Measurements from ENCODE around the gene ASCC3. TPM values are rescaled to one million over a fixed set of nuclear protein-coding genes. Genes with fewer than 3 reads are reported as not detected.

The ASCC3 gene
- total and polyA plus RNA-seq, 2 of the 4 experiments (the other 2 are of a cell fraction): 25.8 to 104 TPM

DNA sequence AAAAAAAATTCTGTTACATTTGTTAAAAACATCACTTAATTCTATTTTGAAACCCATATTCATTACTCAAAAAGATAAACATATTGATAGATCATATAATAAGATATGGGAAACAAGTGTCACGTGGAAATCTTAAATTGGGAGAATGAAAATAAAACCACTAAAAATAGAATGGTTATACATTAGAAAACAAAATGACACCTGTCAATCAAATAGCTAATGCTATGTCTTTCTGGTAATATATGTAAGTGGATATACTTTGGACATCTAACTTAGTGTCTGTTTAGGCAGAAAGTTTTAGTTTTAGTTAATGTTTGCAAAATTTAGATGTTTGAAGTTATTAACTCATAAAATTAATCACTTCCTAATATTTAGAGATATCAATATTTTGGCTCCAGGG is 321.3 kb downstream of the ASCC3 start:
- Histone ChIP-seq H2BK20ac (ENCODE audit: low read depth, low read length) (no peak overlapping the region), H2AK5ac (ENCODE audit: low read depth, low read length) (no peak overlapping the region), H4K5ac (ENCODE audit: low read depth, low read length) (no peak overlapping the region), H3K79me1 (ENCODE audit: low read depth in 1 of 2, low read length in 2 of 2) (peaks cover 0 to 2% of the 10 kb centered on the region in 2 experiments; a peak in 2 of 4 replicates), H2BK15ac (ENCODE audit: low read depth, low read length) (no peak overlapping the region), H3K9me3 (ENCODE audit: control insufficient read depth, insufficient read depth, low read length) (no peaks in the 10 kb centered on the region), H3K4me3 (ENCODE audit: insufficient read depth, low read depth, low read length) (no peak overlapping the region), H3K36me3 (ENCODE audit: control insufficient read depth, insufficient read depth, low read length) (no peaks in the 10 kb centered on the region), H4K8ac (ENCODE audit: low read depth in 2 of 2, low read length in 2 of 2) (no peak overlapping the region), H3K27me3 (ENCODE audit: control insufficient read depth, insufficient read depth, low read length) (no peaks in the 10 kb centered on the region), H4K91ac (ENCODE audit: insufficient read depth, low read depth, low read length) (no peak overlapping the region), H3K27ac (ENCODE audit: insufficient read depth, low read length) (no peak overlapping the region), H3K4me2 (ENCODE audit: low read depth, low read length) (no peak overlapping the region), H3K9me1 (ENCODE audit: insufficient read depth, low read length) (peaks cover 3% of the 10 kb centered on the region; the same call in 1 of the 2 replicates), H2BK5ac (ENCODE audit: low read depth, low read length, poor library complexity, severe bottlenecking) (no peak overlapping the region), H3K4me1 (ENCODE audit: control insufficient read depth, insufficient read depth, low read length) (no peaks in the 10 kb centered on the region), H3K14ac (replicated peaks; ENCODE audit: low read depth, low read length) (no peak overlapping the region), H2AFZ (replicated peaks; ENCODE audit: low read length, poor library complexity) (no peak overlapping the region), H3K9ac (ENCODE audit: low read depth, low read length) (no peak overlapping the region), H3K4ac (ENCODE audit: low read depth, low read length) (no peak overlapping the region), H4K20me1 (ENCODE audit: insufficient read depth, low read length) (no peaks in the 10 kb centered on the region), H2BK120ac (ENCODE audit: low read depth, low read length) (no peak overlapping the region), H3K56ac (ENCODE audit: extremely low read depth, insufficient read depth, low read length) (no peak overlapping the region), H3K23ac (ENCODE audit: low read depth, low read length) (no peak overlapping the region), H3K18ac (ENCODE audit: low read depth, low read length) (no peak overlapping the region), H2AK9ac (replicated peaks; ENCODE audit: low read depth, low read length, poor library complexity) (no peak overlapping the region)
- CTCF ChIA-PET: interaction anchor here (0.8 kb wide), 1 partner anchor 80 kb away, joined by 3 read pairs; no protein-coding TSS in a partner anchor
- BruUV-seq (replicated peaks): no TSS peak
- POLR2A ChIA-PET (ENCODE audit: unreplicated experiment): no interaction called here
- ATAC-seq (ENCODE audit: low read depth): no peak
- no peak for DNase-seq
- TF ChIP-seq, protein P1, sequence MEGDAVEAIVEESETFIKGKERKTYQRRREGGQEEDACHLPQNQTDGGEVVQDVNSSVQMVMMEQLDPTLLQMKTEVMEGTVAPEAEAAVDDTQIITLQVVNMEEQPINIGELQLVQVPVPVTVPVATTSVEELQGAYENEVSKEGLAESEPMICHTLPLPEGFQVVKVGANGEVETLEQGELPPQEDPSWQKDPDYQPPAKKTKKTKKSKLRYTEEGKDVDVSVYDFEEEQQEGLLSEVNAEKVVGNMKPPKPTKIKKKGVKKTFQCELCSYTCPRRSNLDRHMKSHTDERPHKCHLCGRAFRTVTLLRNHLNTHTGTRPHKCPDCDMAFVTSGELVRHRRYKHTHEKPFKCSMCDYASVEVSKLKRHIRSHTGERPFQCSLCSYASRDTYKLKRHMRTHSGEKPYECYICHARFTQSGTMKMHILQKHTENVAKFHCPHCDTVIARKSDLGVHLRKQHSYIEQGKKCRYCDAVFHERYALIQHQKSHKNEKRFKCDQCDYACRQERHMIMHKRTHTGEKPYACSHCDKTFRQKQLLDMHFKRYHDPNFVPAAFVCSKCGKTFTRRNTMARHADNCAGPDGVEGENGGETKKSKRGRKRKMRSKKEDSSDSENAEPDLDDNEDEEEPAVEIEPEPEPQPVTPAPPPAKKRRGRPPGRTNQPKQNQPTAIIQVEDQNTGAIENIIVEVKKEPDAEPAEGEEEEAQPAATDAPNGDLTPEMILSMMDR (conservative IDR thresholded peaks at IDR 0.05; ENCODE audit: low read depth, low read length): no peak
- TF ChIP-seq POLR2A (IDR thresholded peaks at IDR 0.05; ENCODE audit: low read depth, low read length) (no peak), BHLHE40 (IDR thresholded peaks at IDR 0.05; ENCODE audit: low read depth, low read length) (no peak), MAFK (IDR thresholded peaks at IDR 0.05; ENCODE audit: low read depth, low read length) (no peak), RFX5 (IDR thresholded peaks at IDR 0.05; ENCODE audit: low read depth, low read length) (no peak), RCOR1 (IDR thresholded peaks at IDR 0.05; ENCODE audit: insufficient replicate concordance, low read length) (no peak)
- TF ChIP-seq, protein P2, sequence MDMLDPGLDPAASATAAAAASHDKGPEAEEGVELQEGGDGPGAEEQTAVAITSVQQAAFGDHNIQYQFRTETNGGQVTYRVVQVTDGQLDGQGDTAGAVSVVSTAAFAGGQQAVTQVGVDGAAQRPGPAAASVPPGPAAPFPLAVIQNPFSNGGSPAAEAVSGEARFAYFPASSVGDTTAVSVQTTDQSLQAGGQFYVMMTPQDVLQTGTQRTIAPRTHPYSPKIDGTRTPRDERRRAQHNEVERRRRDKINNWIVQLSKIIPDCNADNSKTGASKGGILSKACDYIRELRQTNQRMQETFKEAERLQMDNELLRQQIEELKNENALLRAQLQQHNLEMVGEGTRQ (IDR thresholded peaks at IDR 0.05; ENCODE audit: low read depth, low read length): no peak
- TF ChIP-seq, protein P3, sequence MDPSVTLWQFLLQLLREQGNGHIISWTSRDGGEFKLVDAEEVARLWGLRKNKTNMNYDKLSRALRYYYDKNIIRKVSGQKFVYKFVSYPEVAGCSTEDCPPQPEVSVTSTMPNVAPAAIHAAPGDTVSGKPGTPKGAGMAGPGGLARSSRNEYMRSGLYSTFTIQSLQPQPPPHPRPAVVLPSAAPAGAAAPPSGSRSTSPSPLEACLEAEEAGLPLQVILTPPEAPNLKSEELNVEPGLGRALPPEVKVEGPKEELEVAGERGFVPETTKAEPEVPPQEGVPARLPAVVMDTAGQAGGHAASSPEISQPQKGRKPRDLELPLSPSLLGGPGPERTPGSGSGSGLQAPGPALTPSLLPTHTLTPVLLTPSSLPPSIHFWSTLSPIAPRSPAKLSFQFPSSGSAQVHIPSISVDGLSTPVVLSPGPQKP (IDR thresholded peaks at IDR 0.05; ENCODE audit: borderline replicate concordance, low read depth, low read length): no peak
- in situ Hi-C loops (cut with MboI; ENCODE audit: low sequenced_read_pairs): no loop called here
- WGBS, 2 experiments (ENCODE audit: extremely low coverage in 2 of 2, insufficient read length in 1 of 2): no CpG with 5 or more reads among the region's 1 CpG
- dilution Hi-C loops (cut with HindIII; ENCODE audit: low sequenced_read_pairs, unreplicated experiment): no loop called here
- intact Hi-C loops (cut with micrococcal nuclease): no loop called here
